Superior temporal gyrus (tissue), 1 donor: ENCODE results near the gene TJP3.

Experiments used
- DNase-seq: peaks from one replicate; pipeline ENCODE4 v3.0.0-alpha.2; 2016; ENCODE audit errors: extremely low spot score

The TJP3 gene

GRCh38 chr19:3782903-3783302, 74.7 kb downstream of the TJP3 start:
- DNase-seq: no peak

- no peak for DNase-seq
These were observed 75.7 kb downstream of the TJP3 start for GRCh38 chr19:3783660-3784584.

GRCh38 chr19:3784607-3785450, 76.6 kb downstream of the TJP3 start:
- no peak for DNase-seq

- DNase-seq: peak; percentile 10
These were observed 77.3 kb downstream of the TJP3 start for GRCh38 chr19:3785451-3785937.

GRCh38 chr19:3785938-3786824, 78.0 kb downstream of the TJP3 start, which contains the start of gene MATK:
Gene MATK (minus strand): TSS chr19:3786381. CDS start chr19:3785135, 1,246 bp downstream.
- no peak for DNase-seq

- no peak for DNase-seq
These were observed 81.0 kb downstream of the TJP3 start for GRCh38 chr19:3788996-3789778.

- DNase-seq: no peak
These were observed 82.1 kb downstream of the TJP3 start for GRCh38 chr19:3790209-3790734.

- DNase-seq: no peak
These were observed 82.8 kb downstream of the TJP3 start for GRCh38 chr19:3790941-3791340.

GRCh38 chr19:3792114-3792513, 83.9 kb downstream of the TJP3 start:
- DNase-seq: no peak

- no peak for DNase-seq
These were observed 85.6 kb downstream of the TJP3 start for GRCh38 chr19:3793799-3794198.

- DNase-seq: no peak
These were observed 88.2 kb downstream of the TJP3 start for GRCh38 chr19:3796358-3796757.

- DNase-seq: no peak
These were observed 90.0 kb downstream of the TJP3 start for GRCh38 chr19:3798137-3798536.
